ENCODE data around the gene FOXE3.

Gene FOXE3

DNA sequence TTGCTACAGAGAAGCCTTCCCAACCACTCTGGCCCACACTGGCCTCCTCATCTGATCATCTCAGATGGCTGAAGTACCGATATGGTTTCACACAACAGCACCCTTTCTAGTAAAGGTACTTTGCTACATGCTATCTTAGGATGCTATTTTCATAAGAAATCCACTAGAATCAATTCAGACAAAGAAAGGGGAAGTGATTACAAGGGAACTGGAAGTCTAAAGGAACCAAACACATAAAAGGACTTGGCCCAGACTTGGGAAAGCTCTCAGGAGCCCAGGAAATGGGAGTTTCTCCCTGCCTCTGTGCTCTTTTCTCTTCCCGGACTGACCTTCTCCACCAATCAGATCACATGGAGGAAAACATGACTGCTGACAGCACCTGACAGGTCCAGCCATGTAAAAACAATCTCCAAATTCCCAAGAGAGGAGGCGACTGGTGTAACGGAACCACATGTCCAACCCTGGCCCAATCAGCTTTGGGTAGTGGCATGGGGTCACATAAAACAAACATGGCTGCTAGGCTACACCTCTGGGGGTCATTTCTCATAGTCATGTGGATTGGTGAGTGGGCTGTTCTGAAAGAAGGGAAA lies 12.7 kb upstream of the FOXE3 start:
- no peak overlapping the region for H3K27ac ChIP-seq
- no peak for DNase-seq (ENCODE audit: low read depth, low spot score)

- no peak overlapping the region for H3K27ac ChIP-seq
- DNase-seq (ENCODE audit: low read depth, low spot score) = no peak
Measured at GRCh38 chr1:47405697-47406096, 10.4 kb upstream of the FOXE3 start.

DNA sequence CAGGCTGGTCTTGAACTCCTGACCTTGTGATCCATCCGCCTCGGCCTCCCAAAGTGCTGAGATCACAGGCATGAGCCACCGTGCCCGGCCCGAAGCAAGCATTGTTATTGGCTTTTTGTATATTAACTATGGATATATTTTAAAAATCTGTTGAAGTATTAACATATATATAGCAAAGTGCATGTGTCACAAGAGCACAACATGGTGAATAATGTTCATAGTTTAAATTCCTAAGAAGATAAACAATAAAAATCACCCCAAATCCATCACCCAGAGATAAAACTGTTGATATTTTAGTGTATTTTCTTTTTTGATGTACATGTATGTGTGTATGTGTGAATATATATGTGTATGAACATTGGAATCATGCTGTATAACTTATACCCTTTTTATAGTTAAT lies 9.1 kb upstream of the FOXE3 start:
- DNase-seq (ENCODE audit: low read depth, low spot score) = no peak
- no peak overlapping the region for H3K27ac ChIP-seq

- H3K27ac ChIP-seq = no peak overlapping the region
- DNase-seq (ENCODE audit: low read depth, low spot score) = no peak
Measured at GRCh38 chr1:47407481-47407880, 8.6 kb upstream of the FOXE3 start.

- peak overlapping the region; percentile 45 for H3K27ac ChIP-seq
- no peak for DNase-seq (ENCODE audit: low read depth, low spot score)
Measured at GRCh38 chr1:47409311-47410067, 6.6 kb upstream of the FOXE3 start.

DNA sequence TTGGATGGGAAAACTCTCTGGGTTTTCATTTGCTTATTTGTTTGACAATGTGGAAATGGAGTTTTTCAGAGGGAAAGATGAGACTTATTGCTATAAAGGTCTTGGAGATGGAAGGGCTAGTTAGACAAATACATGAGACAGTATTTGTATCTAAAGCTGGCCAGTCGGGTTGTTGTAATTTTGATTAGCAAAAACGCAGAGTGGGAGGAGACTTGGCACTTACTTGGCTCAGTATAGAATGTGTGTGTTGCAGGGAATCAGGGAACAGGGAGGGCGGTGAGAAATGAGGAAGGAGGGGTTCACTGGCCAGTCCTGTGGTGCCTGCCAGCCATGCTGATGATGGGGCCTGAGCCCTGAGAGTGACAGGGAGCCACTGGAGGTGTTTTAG lies 6.0 kb upstream of the FOXE3 start:
- peak overlapping the region; percentile 45 for H3K27ac ChIP-seq
- DNase-seq (ENCODE audit: low read depth, low spot score) = no peak

GRCh38 chr1:47411436-47411835 lies 4.6 kb upstream of the FOXE3 start:
- no peak for DNase-seq (ENCODE audit: low read depth, low spot score)
- H3K27ac ChIP-seq = no peak overlapping the region

DNA sequence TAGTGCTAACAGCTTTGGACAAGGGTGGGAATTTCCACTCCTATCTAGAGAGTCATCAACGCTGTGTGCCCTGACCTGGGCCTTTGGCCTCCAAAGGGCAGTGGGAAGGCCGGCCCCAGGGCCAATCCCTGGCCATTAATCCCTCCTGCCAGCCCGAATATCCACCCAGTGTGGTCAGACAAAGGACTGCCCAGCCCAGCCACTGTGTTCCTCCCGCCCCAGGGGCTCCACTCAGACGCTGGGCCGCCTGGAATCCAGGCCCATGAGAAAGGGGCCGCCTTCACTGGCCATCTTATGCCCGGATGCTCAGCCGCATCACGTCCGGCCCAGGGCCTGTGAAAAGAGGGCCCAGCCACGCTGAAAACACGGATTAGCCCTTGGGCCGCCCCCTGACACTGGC lies 3.6 kb upstream of the FOXE3 start:
- no peak for DNase-seq (ENCODE audit: low read depth, low spot score)
- H3K27ac ChIP-seq = no peak overlapping the region

DNA sequence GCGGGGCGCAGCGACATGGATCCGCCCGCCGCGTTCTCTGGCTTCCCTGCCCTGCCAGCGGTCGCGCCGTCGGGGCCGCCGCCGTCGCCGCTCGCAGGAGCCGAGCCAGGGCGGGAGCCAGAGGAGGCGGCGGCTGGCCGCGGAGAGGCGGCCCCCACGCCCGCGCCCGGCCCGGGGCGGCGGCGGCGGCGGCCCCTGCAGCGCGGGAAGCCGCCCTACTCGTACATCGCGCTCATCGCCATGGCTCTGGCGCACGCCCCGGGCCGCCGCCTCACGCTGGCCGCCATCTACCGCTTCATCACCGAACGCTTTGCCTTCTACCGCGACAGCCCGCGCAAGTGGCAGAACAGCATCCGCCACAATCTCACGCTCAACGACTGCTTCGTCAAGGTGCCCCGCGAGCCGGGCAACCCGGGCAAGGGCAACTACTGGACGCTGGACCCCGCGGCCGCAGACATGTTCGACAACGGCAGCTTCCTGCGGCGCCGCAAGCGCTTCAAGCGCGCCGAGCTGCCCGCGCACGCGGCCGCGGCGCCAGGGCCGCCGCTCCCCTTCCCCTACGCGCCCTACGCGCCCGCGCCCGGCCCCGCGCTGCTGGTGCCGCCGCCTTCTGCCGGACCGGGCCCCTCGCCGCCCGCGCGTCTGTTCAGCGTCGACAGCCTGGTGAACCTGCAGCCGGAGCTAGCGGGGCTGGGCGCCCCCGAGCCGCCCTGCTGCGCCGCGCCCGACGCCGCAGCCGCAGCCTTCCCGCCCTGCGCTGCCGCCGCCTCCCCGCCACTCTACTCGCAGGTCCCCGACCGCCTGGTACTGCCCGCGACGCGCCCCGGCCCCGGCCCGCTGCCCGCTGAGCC lies 459 bp downstream of the FOXE3 start:
- H3K27ac ChIP-seq = no peak overlapping the region
- DNase-seq (ENCODE audit: low read depth, low spot score) = no peak

DNA sequence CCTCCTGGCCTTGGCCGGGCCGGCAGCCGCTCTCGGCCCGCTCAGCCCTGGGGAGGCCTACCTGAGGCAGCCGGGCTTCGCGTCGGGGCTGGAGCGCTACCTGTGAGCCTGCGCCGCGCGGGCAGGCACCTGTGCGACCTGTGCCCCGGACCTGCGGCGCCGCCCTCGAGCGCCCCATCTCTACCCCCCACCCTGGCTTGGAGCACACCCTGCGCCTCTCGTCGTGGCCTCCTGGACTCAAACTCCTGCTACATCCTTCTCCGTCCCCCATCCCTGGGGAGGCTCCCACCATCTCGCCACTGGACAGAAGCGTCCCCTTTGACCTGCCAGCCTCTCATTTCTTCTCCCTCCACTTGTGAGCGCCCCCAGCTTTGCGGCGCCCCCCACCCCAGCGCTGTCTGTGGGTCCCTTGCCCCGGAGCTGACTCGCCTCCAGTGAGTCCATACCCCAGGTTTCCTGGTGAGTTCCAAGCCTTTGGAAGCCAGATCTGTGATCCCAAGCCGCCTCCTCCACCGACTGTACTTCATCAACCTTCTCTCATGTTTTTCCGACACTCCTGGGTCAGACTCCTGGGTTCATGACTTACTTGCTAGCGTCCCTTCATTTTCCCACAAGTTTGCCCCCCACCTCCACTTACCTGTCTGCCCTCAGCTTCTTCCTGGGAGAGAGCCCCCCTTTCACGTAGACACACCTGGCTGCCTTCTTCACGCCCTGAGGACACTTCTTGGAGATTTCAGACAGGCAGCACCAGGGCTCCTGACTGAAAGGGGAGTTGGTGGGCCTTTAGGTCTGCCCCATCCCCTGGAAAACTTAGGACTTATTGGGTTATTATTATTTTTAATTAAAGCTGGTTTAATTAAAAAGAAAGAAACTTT lies 1.3 kb downstream of the FOXE3 start:
- no peak overlapping the region for H3K27ac ChIP-seq
- DNase-seq (ENCODE audit: low read depth, low spot score) = no peak

- no peak for DNase-seq (ENCODE audit: low read depth, low spot score)
- H3K27ac ChIP-seq = no peak overlapping the region
Measured at GRCh38 chr1:47418122-47418521, 2.0 kb downstream of the FOXE3 start.

GRCh38 chr1:47418681-47419325 lies 2.7 kb downstream of the FOXE3 start:
- DNase-seq (ENCODE audit: low read depth, low spot score) = no peak
- no peak overlapping the region for H3K27ac ChIP-seq

- no peak overlapping the region for H3K27ac ChIP-seq
- no peak for DNase-seq (ENCODE audit: low read depth, low spot score)
Measured at GRCh38 chr1:47420547-47420946, 4.5 kb downstream of the FOXE3 start.

DNA sequence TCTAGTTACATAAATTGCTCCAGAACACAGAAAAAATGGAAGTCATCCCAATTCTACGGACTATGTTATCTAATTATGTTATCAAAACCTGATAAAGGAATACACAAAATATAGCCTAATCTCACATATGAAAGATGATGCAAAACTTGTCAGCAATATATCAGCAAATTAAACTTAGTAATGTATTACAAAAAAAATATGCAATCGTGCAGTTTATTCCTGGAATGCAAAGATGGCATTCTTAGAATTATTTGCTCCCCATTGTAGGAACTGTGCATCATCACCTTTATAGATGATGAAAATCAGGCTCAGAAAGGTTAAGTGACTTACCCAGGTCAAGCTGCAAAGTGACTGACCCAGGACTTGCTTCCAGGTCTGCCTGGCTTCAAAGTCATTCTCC lies 7.8 kb downstream of the FOXE3 start:
- no peak overlapping the region for H3K27ac ChIP-seq
- DNase-seq (ENCODE audit: low read depth, low spot score) = no peak

- no peak overlapping the region for H3K27ac ChIP-seq
- DNase-seq (ENCODE audit: low read depth, low spot score) = no peak
Measured at GRCh38 chr1:47424336-47424982, 8.4 kb downstream of the FOXE3 start.

- DNase-seq (ENCODE audit: low read depth, low spot score) = no peak
- peak overlapping the region; percentile 75 for H3K27ac ChIP-seq
Measured at GRCh38 chr1:47431534-47431933, 15.4 kb downstream of the FOXE3 start.

DNA sequence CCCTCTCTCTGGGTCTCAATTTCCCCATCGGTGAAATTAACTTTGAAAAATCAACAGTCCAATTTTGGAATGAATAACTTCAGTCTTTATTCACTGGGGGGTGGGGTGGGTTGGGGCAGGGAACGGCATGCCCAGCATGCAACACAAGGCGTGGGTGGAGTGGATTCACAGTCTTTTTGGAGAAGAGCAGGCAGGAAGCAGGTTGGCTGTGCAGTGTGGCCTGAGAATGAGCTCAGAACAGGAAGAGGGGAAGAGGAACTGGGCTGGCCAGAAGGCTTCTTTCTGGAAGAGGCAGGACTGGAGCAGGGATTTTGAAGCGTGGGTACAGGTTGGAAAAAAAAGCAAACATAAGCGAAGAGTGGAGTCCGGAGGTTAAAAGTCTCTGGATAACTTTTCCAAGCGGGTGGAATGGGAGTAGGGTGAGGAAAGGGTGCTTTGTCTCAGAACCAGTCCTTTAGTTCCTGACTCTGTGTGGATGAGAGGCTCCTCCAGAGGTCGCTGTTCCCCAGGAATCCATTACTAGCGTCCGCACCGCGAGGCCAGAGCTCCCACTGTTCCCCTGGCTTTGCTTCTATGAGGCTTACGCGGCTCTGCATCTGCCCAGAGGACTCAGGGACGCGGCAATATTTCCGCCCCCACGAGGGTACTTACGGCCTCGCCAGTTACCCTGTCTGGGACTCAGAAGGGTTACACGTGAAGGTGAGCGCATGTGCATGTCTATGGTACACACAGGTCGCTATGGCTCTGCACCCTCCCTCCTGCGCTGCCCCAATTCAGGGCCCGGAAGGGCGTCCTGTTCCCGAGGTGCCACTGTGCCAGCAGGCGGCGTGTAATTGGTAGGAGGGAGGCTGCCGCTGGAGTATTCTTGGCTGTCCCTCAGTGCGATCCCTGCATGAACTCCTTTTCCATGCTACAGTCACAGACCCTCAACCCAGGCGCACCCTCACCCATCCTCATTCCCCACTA lies 16.3 kb downstream of the FOXE3 start:
- H3K27ac ChIP-seq = peak overlapping the region; percentile 75
- DNase-seq (ENCODE audit: low read depth, low spot score) = peak; percentile 46

- DNase-seq (ENCODE audit: low read depth, low spot score) = no peak
- H3K27ac ChIP-seq = peak overlapping the region; percentile 75
Measured at GRCh38 chr1:47433037-47433421, 16.9 kb downstream of the FOXE3 start.

Data from epithelial cell of prostate (primary cell).